DOHH2 (cell line): Measurements from ENCODE around the gene RPL10.

Experiments
- H3F3A ChIP-seq: fragments of 200-600 bp; sonication (generic), shearing (Covaris generic); 2 replicates; pipeline ENCODE4 v1.6.0; 2016; ENCODE audit warnings: antibody characterized with exemption, mild to moderate bottlenecking; ENCODE audit not compliant: control insufficient read depth, insufficient read depth
- H3K27ac ChIP-seq: fragments of 200-600 bp; sonication (generic); 2 replicates; pipeline ENCODE4 v1.5.1; 2014; ENCODE audit warnings: low read depth, mild to moderate bottlenecking, low read length, moderate library complexity
- H3K27me3 ChIP-seq: fragments of 200-600 bp; sonication (generic); 2 replicates; pipeline ENCODE4 v1.6.1; 2014; ENCODE audit warnings: mild to moderate bottlenecking, low read length, mixed read lengths; ENCODE audit not compliant: control insufficient read depth
- H3K36me3 ChIP-seq: fragments of 200-600 bp; sonication (generic); 2 replicates; pipeline ENCODE4 v1.6.1; 2014; ENCODE audit warnings: mild to moderate bottlenecking, low read length, moderate library complexity, mixed read lengths; ENCODE audit not compliant: control insufficient read depth
- H3K4me1 ChIP-seq: fragments of 200-600 bp; sonication (generic); 2 replicates; pipeline ENCODE4 v1.6.1; 2014; ENCODE audit warnings: mild to moderate bottlenecking, low read length, mixed read lengths; ENCODE audit not compliant: control insufficient read depth
- H3K4me2 ChIP-seq: fragments of 200-600 bp; sonication (generic); 2 replicates; pipeline ENCODE4 v1.6.0; 2014; ENCODE audit warnings: mild to moderate bottlenecking, low read length, moderate library complexity
- H3K4me3 ChIP-seq: fragments of 200-600 bp; sonication (generic); 2 replicates; pipeline ENCODE4 v1.5.1; 2014; ENCODE audit warnings: mild to moderate bottlenecking, low read length, mixed read lengths
- H3K79me2 ChIP-seq: fragments of 200-600 bp; sonication (generic); 2 replicates; pipeline ENCODE4 v1.6.1; 2014; ENCODE audit warnings: mild to moderate bottlenecking, low read length, mixed read lengths; ENCODE audit not compliant: control insufficient read depth
- H3K9me2 ChIP-seq: fragments of 200-600 bp; sonication (generic); replicated peaks from 2 replicates; pipeline ENCODE4 v1.6.1; 2014; ENCODE audit warnings: mild to moderate bottlenecking, low read length, mixed read lengths; ENCODE audit not compliant: control insufficient read depth
- H3K9me3 ChIP-seq: fragments of 200-600 bp; sonication (generic); 2 replicates; pipeline ENCODE4 v1.6.1; 2014; ENCODE audit warnings: antibody characterized with exemption, low read length, mixed read lengths; ENCODE audit not compliant: control insufficient read depth, insufficient read depth
- H4K20me1 ChIP-seq: fragments of 200-600 bp; sonication (generic); 2 replicates; pipeline ENCODE4 v1.6.0; 2014; ENCODE audit warnings: low read depth, mild to moderate bottlenecking, antibody characterized with exemption, low read length, moderate library complexity; ENCODE audit not compliant: control insufficient read depth, insufficient read depth
- EZH2phosphoT487 ChIP-seq: fragments of 200-600 bp; sonication (generic); IDR thresholded peaks from 2 replicates; pipeline ENCODE4 v1.6.1; 2017; ENCODE audit warnings: borderline replicate concordance, mild to moderate bottlenecking, antibody characterized with exemption, low read length, moderate library complexity, mixed read lengths
- TF ChIP-seq, protein P1 (sequence below): fragments of 200-600 bp; sonication (generic); IDR thresholded peaks from one replicate; pipeline ENCODE4 v1.5.1; 2014; ENCODE audit warnings: antibody characterized with exemption, mild to moderate bottlenecking, low read depth, low read length; ENCODE audit not compliant: poor library complexity, severe bottlenecking

Gene RPL10

DNA sequence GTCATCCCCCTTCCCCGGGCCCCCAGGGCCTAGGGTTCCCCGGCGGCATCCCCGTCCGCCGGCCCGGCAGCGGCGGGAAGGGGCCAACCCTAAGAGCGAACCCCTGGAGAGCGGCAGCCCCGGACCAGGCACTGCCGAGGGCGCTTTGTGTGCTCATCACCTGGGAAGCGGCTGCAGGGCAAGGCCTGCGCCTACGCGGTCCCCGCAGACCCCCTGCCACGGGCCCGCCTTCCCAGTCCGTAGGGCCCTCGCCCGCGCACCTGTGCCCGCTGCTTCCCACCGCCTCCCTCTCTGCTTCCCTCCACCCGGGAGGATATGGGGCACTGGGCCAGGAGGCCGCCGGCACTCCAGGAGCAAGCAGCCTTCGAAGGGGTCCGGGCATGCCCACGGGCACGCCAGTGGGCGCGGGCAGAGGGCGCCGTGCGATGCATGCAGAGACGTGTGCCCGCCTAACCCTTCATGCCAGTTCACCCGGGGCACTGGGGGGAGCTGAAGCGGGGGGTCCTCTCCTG is 26.3 kb upstream of the RPL10 start:
- no peaks in the 10 kb centered on the region for H3K9me3 ChIP-seq
- no peak overlapping the region for H3K27ac ChIP-seq
- peaks cover 30% of the 10 kb centered on the region for H3K79me2 ChIP-seq
- H4K20me1 ChIP-seq, result no peaks in the 10 kb centered on the region
- H3K4me2 ChIP-seq, result peak overlapping the region; percentile 63
- no peak for TF ChIP-seq EZH2phosphoT487
- TF ChIP-seq, protein P1, sequence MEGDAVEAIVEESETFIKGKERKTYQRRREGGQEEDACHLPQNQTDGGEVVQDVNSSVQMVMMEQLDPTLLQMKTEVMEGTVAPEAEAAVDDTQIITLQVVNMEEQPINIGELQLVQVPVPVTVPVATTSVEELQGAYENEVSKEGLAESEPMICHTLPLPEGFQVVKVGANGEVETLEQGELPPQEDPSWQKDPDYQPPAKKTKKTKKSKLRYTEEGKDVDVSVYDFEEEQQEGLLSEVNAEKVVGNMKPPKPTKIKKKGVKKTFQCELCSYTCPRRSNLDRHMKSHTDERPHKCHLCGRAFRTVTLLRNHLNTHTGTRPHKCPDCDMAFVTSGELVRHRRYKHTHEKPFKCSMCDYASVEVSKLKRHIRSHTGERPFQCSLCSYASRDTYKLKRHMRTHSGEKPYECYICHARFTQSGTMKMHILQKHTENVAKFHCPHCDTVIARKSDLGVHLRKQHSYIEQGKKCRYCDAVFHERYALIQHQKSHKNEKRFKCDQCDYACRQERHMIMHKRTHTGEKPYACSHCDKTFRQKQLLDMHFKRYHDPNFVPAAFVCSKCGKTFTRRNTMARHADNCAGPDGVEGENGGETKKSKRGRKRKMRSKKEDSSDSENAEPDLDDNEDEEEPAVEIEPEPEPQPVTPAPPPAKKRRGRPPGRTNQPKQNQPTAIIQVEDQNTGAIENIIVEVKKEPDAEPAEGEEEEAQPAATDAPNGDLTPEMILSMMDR, result no peak
- H3K4me1 ChIP-seq, result peaks cover 53% of the 10 kb centered on the region
- H3K36me3 ChIP-seq, result no peaks in the 10 kb centered on the region; the same call in none of the 2 replicates
- no peaks in the 10 kb centered on the region for H3F3A ChIP-seq
- H3K9me2 ChIP-seq, result no peaks in the 10 kb centered on the region
- peaks cover 8% of the 10 kb centered on the region; the same call in 1 of the 2 replicates for H3K27me3 ChIP-seq
- H3K4me3 ChIP-seq, result peak overlapping the region; percentile 66

DNA sequence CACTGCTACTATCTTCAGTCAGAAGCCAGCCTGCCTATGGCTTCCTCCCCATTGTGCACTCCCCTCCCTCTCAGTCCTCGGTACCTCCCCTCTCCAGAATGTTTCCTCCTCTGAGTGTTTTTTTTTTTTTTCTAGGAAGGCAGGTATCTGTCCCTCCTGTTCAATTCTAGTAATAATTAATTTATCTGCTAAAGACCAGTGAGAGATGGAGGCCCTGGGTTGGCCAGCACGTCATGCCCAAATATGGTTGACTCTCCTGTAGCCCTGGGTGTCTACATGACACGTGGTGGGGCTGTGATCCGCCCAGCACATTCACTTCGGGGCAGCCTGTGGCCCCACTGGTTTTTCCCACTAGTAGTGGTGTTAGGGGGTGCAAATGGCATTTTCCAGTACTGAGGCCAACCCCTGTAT is 25.6 kb upstream of the RPL10 start:
- H3F3A ChIP-seq, result no peaks in the 10 kb centered on the region
- H4K20me1 ChIP-seq, result no peaks in the 10 kb centered on the region
- H3K36me3 ChIP-seq, result no peaks in the 10 kb centered on the region; the same call in none of the 2 replicates
- no peaks in the 10 kb centered on the region for H3K9me3 ChIP-seq
- H3K4me2 ChIP-seq, result no peak overlapping the region
- no peak overlapping the region for H3K27ac ChIP-seq
- H3K79me2 ChIP-seq, result peaks cover 30% of the 10 kb centered on the region
- peaks cover 60% of the 10 kb centered on the region for H3K4me1 ChIP-seq
- no peaks in the 10 kb centered on the region for H3K9me2 ChIP-seq
- TF ChIP-seq, protein P1, result no peak
- TF ChIP-seq EZH2phosphoT487, result no peak
- H3K4me3 ChIP-seq, result no peak overlapping the region
- peaks cover 8% of the 10 kb centered on the region; the same call in 1 of the 2 replicates for H3K27me3 ChIP-seq

DNA sequence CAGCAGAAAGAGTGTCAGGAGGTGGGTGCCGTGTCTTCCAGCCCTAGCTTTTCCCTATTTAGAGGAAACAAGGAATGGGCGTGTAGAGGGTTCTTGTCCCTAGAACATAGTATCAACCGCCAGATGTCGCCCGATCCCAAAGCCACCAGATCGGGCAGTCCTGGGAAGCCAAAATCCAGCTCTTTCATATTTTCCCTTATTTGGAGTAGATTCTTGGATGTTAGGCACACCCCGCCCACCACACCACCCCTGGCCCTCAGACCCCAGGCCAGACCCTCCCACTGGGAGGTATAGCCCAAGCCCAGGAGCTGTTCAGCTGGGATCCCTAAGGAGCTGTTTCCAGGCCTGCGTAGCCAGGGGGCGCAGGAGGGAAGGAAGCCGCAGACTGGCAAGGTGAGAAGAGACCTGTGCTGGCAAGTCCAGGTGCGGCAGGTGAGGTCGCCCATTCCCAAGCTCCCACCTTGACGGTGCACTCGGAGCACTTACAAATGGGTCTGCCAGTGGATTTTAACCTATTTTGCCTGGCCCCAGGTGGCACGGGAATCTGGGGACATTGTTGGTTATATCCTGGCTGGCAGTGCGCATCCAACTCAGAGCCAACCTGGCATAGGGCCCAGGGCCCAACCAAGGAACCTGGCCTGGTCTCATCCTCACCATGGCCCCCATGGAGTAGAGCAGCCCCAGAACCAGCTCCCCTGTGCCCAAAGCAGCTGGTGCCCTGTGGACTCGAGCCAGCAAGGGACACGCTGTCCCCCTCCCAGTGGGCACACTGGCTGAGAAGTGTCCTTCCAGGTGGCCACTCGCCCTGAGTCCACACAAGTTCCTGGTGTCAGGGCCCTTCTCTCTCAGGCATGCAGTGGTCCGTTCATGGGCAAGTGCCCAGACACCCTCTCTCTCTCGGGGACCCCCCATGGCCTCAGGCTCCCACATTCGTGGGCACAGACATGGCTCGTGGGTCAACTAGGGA is 24.6 kb upstream of the RPL10 start:
- H3K36me3 ChIP-seq, result no peaks in the 10 kb centered on the region; the same call in 1 of the 2 replicates
- H3K9me2 ChIP-seq, result no peaks in the 10 kb centered on the region
- no peaks in the 10 kb centered on the region for H4K20me1 ChIP-seq
- peaks cover 64% of the 10 kb centered on the region for H3K4me1 ChIP-seq
- no peak for TF ChIP-seq EZH2phosphoT487
- TF ChIP-seq, protein P1, result peak; percentile 85
- peak overlapping the region; percentile 76 for H3K4me2 ChIP-seq
- H3K79me2 ChIP-seq, result peaks cover 23% of the 10 kb centered on the region
- H3K9me3 ChIP-seq, result no peaks in the 10 kb centered on the region
- no peaks in the 10 kb centered on the region for H3F3A ChIP-seq
- H3K27ac ChIP-seq, result no peak overlapping the region
- H3K27me3 ChIP-seq, result peaks cover 8% of the 10 kb centered on the region; the same call in 1 of the 2 replicates
- H3K4me3 ChIP-seq, result peak overlapping the region; percentile 68
